Measurements from ENCODE around the gene ACTL7A.
"Not testable (repeated sequence)": the region's sequence is repeated elsewhere in the genome, so short reads cannot be mapped to it uniquely, and the experiment has no call there.

The ACTL7A gene, protein sequence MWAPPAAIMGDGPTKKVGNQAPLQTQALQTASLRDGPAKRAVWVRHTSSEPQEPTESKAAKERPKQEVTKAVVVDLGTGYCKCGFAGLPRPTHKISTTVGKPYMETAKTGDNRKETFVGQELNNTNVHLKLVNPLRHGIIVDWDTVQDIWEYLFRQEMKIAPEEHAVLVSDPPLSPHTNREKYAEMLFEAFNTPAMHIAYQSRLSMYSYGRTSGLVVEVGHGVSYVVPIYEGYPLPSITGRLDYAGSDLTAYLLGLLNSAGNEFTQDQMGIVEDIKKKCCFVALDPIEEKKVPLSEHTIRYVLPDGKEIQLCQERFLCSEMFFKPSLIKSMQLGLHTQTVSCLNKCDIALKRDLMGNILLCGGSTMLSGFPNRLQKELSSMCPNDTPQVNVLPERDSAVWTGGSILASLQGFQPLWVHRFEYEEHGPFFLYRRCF

DNA sequence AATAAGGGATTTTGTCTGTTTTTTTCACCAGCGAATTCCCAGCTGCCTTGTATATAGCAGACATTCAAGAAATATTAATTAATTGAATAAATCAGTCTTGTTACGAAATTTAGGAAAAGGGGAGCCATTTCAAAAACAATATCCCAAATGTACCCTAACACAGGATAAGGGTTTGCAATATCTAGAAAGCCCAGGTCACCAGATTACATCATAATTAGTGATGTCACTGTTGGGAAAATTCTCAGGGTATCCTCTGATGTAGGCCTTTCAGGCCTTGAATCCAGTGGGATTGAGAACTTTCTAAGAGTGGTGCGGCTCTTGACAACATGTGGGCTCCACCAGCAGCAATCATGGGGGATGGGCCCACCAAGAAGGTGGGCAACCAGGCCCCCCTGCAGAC lies at the start of gene ACTL7A:
Gene ACTL7A (plus strand): TSS at position 270 of the 400 bp plus-strand sequence. CDS start 57 bp downstream, at position 327.
- DNase-seq (ENCODE audit: low read depth in 3 of 3), result no peak

DNA sequence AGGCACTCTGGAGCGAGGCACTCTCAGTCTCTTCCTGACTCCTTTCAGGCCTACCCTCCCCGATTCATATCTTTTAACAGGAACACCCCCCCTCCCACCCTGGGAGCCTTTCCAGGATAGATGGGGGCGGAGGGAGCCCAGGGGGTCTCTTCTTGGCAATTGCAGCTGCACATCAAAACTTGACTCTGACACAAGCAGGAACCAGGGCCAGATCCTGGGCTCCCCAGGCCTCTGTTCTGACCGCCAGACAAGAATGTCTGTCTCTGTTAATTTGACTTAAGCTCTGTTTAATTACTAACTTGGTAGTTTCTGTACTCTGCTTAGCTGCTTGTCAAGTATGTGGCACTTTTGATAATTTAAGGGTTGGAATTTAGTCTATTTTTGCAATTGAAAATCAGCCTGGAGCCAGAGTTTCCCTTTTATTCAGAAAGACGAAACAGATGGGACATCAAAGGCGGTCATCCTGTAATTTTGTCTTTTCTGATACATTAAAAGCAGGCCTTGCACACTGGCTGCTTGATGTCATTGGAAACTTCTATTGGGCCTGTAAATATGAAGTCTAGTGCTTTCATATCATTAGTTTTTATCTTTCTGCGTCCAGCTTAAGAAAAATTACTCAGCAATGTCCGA lies 49.6 kb upstream of the ACTL7A start:
- DNase-seq (ENCODE audit: low read depth in 3 of 3), result no peak

DNA sequence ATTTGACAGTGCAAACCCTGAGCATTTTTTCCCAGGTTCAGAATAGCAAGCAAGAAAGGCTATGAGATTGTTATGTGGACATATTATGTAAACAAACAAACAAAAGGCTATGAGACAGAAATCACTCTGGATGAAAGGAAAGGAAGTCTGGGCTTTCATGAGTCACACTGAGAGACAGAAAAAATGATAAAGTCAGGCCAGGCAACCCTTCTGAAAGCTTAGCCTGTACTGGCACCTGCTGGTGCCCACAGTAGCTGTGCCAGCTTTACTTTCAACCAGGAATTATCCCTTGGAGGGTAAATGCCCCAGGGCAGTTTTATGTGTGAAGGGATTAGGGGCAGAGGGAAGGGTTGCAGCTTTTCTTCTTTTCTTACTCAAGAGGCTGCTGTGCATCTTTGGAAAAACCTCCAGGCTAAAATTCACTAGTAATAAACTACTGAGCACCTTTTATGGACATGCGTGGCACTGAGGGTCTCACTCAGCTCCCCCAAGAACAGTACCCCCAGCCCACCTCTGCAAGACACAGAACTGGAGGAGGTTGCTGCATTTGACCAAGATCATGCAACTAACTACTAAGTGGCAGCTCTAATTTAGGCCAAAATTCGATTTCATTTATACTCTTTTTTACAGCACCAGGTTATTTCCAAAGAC lies 48.0 kb upstream of the ACTL7A start:
- no peak for DNase-seq (ENCODE audit: low read depth in 3 of 3)

DNA sequence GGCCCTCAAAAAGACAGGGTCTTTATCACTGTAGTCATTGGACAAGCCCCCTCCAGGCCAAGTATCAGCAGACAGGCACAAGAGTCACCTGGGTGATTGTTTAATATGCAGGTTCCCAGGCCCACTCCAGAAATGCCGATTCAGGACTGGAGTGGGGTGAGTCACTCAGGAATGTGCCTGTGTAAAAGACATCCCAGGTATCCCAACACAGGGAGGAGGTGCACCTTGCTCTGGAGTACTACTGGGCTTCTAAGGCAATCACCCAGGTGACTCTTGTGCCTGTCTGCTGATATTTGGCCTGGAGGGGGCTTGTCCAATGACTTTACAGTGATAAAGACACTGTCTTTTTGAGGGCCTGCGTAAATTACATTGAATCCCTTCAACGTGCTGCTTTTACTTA lies 46.9 kb upstream of the ACTL7A start:
- DNase-seq (ENCODE audit: low read depth in 3 of 3), result no peak

DNA sequence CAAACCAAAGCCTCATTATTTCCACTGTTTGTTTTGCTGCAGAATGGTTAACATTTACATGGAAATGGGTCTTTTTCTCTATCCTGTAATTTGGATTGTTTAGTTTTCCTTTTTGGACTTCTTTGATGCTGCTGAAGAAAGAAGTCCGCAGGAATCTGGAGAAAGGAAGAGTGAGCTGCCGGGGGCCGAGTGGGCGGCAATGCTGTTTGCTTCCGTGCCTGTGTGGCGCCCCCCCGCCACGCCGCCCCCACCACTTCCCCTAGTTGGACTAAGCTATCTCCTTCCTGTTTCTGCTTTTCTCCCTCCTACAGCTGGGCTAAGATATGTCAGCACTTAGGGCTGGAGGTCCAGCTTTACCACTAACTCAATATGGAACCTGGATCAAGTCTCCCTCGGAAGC lies 46.0 kb upstream of the ACTL7A start:
- no peak for DNase-seq (ENCODE audit: low read depth in 3 of 3)

DNA sequence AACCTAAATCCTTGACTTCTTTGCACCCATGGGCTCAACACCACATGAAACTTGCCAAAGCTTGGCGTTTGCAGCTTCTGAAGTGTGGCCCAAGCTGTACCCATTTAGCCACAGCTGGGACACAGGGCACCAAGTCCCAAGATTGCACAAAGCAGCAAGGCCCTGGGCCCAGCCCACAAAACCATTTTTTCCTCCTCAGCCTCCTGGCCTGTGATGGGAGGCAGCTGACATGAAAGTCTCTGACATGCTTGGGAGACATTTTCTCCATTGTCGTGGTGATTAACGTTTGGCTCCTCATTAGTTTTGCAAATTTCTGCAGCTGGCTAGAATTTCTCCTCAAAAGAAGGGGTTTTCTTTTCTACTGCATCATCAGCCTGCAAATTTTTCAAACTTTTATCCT lies 38.2 kb upstream of the ACTL7A start:
- no peak for DNase-seq (ENCODE audit: low read depth in 3 of 3)

DNA sequence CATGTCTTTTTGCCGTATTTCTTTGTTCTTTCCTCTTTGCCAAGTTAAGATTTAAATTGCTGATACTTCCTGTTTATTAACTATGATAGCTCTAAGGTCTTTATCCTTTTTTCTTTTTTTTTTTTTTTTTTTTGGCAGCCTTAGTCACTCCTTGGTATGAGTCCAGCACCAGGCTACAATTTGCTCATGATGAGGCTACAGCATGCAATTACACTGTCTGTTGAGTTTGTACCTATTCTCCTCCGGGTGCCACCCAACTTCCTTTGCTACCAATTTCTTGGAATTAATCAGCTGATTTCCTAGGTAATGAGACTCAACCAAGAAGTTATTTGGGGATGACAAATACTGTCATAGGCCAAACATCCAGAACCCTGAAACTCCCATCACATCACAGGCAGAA lies 31.8 kb upstream of the ACTL7A start:
- no peak for DNase-seq (ENCODE audit: low read depth in 3 of 3)

DNA sequence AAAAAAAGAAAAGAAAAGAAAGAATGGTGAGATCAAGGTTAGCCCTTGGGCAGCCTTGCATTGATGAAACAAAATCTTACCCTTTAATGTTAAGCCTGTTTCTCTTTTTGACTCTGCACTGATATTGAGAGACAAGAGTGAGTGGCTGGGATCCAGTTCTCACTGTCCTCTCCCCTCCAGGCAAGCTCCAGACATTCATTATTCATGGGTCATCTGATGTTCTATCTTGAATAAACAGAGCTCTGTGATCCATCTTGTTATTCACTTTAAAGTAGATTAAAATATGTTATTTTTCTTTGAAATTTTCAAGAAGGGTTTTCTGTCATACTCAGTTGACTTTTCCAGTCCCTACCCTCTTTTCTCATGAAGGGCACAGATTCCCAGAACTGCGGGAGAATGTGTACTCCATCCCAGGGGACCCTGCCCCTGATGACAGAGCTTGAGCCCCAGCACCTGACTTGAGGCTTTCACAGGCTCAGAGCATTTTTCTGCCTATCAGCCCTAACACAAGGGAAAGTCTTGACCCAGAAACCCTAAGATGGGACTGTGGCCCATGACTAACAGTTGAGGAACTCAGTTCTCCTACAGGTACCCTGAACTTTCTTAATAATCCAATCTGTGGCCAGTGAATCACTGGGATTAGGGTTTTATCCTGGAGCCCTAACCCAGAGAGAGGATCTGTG lies 30.4 kb upstream of the ACTL7A start:
- no peak for DNase-seq (ENCODE audit: low read depth in 3 of 3)

DNA sequence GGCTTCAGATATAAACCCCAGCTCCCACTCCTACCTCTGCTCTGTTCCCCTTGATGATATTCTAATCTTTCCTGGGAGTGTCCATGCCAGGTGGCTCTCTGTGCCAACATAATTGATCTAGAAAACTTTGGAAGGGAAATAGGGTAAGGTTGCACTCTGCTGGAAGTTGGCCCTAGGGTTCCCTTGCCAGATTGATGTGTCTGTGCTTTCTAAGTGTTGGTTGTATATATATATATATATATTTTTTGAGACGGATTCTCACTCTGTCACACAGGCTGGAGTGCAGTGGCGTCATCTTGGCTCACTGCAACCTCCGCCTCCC lies 29.9 kb upstream of the ACTL7A start:
- no peak for DNase-seq (ENCODE audit: low read depth in 3 of 3)

DNA sequence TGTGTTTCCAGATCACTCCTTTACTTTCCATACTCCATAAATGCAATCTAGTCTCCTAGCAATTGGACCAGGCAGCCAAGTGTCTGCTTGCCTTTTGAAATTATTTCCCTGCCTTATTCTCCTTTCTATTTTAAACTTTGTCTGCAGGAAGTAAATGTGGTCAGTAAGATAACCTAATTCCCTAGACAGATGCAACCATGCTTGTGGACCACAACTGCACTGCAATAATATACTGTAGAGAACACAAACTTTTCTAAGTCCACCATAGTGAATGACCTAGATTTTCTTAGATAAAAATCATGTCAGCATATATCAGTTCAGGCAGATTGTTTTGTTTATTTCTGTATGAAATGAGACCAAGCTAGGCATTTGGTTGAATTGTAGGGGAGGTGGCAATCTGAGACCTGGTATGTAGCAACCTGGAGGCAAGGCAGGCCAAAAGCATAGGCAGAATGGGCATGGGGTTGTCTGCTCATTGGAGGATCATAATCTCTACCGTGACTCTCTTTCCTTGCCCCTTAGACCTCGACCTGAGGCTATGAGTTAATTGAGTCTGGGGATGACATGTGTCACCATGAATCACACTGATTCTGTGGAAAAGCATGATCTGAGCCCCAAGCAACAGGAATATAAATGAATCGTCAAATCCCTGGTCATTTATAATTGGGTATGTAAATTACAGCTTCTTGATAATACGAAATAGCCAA lies 27.0 kb upstream of the ACTL7A start:
- no peak for DNase-seq (ENCODE audit: low read depth in 3 of 3)

DNA sequence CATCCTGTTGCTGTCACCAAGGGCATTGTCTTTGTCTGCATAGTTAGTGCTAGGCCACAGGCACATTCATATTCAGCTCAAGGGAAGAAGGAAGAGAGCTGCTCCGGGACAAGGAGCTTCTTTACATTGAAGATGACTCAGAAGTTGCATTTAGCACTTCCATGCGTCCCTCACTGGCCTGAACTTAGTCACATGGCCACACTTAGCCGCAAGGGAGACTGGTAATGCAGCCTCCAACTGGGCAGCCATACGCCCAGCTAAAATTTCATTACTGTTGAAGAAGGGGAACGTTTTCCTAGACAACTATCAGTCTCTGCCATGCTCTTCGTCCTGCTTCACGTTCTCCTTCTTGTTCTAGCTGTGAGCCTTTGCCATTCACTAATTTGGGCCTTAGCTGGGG lies 26.2 kb upstream of the ACTL7A start:
- no peak for DNase-seq (ENCODE audit: low read depth in 3 of 3)

DNA sequence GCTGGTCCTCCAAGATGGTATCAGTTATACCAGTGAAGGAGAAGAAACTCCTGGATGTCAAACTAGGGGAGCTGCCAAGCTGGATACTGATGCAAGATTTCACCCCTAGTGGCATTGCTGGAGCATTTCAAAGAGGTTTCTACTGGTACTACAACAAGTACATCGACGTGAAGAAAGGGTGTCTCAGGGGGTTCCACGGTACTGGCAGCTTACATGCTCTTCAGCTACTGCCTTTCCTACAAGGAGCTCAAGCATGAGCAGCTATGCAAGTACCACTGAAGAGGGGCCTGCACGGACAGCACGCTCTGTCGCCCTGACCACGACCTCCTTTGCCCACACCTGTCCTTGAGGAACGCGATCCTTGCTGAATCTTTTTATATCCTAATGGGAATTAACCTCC lies 25.7 kb upstream of the ACTL7A start:
- no peak for DNase-seq (ENCODE audit: low read depth in 3 of 3)

DNA sequence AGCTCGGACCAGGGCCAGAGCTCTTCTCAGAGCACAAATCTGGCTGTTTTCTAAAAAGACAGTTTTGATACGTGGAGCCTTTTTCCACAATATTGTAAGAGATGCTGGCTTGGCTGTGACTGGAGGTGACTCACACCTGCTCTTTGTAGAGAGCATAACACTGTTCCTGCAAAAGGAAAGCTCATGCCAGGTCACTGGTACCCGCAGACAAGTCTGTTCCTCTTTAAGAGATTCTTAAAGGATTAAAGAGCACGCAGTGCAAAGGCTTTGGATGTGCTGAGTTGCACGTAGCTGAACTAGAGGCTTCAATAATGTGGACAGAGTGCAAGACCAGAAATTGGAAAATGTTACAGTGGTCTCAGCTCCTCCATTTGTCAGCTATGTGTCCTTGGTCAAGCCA lies 25.3 kb upstream of the ACTL7A start:
- DNase-seq (ENCODE audit: low read depth in 3 of 3), result no peak

DNA sequence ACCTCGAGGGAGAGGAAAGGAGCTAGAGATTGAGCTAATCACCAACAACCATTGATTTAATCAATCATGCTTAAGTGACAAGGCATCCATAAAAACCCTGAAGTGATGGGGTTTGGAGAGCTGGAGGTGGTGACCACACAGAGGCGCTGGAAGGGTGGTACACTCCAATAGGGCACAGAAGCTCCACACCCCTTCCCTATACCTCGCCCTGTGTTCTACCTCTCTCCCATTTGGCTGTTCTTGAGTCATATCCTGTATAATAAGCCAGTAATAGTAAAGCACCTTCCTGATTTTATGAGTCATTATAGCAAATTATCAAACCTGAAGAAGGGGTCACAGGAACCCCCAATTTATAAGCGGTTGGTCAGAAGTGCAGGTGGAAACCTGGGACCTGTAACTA lies 24.5 kb upstream of the ACTL7A start:
- no peak for DNase-seq (ENCODE audit: low read depth in 3 of 3)

DNA sequence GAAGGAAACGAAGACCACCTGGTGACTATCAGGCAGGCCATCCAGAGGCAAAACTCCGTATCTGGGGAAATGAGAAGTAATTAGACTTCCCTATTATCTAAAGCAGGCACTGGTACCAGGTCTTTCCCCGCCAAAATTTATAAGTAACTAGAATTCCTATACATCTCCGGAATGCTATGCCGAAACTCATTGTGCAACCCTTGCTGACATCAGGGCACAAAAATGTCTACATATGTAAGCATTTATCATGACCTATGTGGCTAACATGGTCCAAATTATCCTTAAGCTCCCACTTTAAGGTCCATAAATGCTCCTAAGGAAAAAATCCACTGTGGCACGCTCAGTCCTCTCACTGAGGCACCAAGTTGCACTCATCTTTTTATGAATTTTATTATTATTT lies 24.0 kb upstream of the ACTL7A start:
- no peak for DNase-seq (ENCODE audit: low read depth in 3 of 3)

DNA sequence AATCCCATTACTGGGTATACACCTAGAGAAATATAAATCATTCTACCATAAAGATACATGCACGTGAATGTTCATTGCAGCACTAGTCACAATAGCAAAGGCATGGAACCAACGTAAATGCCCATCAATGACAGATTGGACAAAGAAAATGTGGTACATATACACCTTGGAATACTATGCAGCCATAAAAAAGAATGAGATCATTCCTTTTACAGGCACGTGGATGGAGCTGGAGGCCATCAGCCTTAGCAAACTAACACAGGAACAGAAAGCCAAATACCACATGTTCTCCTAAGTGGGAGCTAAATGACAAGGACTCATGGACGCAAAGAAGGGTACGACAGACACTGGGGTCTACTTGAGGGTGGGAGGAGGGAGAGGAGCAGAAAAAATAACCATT lies 22.5 kb upstream of the ACTL7A start:
- DNase-seq (ENCODE audit: low read depth in 3 of 3), result not testable (repeated sequence)

DNA sequence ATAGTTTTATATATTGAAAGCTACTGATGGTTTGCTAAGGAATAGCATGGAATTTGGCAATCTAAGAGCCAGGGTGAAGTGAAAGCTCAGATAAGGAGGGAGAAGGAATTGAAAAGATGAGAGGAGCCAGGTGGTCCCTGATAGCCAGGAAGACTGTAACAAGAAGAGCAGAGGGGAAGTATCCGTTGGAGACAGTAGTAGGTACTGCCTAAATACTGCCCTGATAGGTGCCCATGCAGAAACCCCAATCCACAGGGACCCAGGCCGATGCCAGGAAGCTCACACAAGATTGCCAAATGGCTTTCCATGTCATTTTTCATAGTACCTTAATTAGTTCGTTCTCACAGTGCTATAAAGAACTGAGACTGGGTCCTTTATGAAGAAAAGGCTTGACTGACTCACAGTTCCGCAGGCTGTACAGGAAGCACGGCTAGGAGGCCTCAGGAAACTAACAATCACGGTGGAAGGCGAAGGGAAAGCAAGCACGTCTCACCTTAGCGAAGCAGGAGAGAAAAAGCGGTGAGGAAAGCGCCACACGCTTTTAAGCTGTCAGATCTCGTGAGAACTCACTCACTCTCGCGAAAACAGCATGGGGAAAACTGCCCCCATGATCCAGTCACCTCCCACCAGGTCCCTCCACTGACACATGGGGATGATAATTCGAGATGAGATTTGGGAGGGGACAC lies 19.3 kb upstream of the ACTL7A start:
- peak in 1 of 3 experiments; percentile 2 for DNase-seq (ENCODE audit: low read depth in 3 of 3)

DNA sequence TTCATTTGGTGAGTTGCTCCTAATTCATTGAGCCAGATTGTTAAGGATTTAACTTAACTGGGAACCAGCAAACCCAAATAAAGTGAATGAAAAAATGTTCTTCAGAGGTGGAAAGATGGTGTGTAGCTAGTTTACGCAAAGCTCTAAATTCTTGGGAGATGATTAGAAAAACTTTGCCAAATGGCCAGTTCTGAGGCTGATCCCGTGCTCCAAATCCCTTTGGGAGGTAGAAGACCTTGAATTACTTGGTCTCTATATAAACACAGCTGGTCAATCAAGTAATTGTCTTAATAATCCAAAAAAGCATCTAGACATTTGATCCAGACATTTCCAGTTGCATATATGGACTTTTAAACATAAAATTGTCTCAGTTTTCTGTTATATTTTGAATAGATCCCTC lies 17.7 kb upstream of the ACTL7A start:
- no peak for DNase-seq (ENCODE audit: low read depth in 3 of 3)

DNA sequence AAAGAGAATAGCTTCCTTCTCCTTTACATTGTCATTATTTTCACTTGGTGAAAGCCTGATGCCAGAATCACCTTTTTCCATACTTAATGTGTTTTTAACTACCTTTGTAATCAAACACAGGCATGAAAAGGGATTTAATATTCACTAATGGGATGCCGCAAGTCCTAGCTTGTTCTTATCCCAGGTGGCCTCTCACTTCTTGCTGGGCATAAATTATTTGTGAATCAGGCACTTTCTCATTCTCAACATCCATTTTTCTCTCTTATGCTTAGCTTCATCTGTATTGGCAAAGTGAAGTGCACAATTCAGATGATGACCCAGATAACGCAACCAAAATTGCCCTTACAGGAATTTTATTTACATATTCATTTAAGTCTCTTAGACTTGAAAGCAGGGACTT lies 17.2 kb upstream of the ACTL7A start:
- DNase-seq (ENCODE audit: low read depth in 3 of 3), result no peak

DNA sequence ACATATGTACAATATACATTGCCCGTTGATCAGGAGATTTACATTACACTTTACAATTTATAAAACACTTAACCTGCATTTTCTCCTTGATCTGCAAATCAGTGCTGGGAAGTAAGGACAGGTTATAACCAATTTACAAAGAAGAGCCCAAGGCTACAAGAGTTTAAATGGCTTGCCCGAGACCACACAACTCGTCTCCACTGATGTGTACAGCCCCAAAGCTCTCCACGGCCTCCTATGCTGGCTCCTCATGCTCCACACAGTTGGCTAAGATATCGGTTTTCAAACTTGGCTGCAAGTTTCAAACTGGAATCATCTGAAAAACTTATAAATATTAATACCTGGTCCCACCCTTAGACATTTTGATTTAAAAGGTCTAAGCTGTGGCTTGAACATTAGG lies 16.6 kb upstream of the ACTL7A start:
- DNase-seq (ENCODE audit: low read depth in 3 of 3), result no peak

DNA sequence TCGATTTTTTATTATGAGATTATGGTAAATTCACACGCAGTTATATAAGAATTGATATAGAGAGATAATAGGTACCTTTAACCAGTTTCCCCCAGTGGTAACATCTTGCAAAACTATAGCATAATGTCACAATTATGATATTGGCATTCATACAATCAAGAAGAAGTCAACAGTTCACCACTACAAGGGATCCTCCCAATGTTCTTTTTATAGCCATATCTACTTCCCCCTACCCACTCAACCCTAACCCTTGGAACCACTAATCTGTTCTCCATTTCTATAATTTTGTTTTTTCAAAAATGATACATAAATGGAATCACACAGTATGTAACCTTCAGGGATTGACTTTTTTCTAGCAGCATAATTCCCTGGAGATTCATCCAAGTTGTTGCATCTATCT lies 16.1 kb upstream of the ACTL7A start:
- no peak for DNase-seq (ENCODE audit: low read depth in 3 of 3)

Data from stimulated activated CD4-positive, alpha-beta T cell treated with anti-CD3 and anti-CD28 coated beads, TNF-alpha, amount 100 ng/mL, for 24 hours (primary cell).